Measurements from ENCODE around the gene PTPN7.
"Not testable (repeated sequence)": the region's sequence is repeated elsewhere in the genome, so short reads cannot be mapped to it uniquely, and the experiment has no call there.

PTPN7 gene

GRCh38 chr1:202149566-202149965 is 10.8 kb downstream of the PTPN7 start:
- no peak for DNase-seq

DNA sequence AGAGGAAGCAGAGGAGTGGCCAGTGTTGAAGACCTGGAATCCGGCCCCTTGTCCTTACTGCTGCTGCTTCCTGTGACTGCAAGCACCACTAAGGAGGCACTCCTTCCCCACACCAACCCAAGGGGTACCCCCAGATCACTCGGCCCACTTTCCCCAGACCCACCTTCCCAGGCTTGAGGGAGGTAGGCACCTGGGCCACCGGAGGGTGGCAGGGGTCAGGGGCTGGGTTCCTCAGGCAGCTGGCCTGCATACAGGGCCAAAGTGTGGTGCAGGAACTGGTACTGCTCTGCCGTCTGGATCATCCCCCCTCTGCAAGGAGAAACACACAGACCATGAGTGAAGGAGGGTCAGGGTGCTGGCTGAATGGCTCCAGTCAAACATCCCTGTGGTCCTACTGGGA is 12.0 kb downstream of the PTPN7 start:
- no peak for DNase-seq

DNA sequence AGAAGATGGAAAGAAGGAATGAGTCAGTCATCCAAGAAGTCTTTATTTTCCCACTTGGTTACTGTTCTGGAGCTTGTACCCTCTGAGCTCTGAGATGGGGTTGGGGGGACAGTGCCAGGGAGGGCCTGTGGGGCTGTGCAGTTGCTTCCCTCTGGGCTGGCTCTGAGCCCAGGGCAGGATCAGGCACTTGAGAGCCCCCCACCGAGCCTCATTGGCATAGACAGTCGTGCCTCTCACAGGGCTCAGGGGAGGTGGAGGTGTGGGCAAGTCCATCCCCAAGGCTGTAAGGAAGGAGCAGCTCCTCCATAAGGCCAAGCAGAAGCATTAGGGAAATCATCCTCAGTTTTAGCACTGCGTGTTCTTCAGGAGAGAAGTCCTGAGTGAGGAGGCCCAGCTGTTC is 13.4 kb downstream of the PTPN7 start:
- no peak for DNase-seq

DNA sequence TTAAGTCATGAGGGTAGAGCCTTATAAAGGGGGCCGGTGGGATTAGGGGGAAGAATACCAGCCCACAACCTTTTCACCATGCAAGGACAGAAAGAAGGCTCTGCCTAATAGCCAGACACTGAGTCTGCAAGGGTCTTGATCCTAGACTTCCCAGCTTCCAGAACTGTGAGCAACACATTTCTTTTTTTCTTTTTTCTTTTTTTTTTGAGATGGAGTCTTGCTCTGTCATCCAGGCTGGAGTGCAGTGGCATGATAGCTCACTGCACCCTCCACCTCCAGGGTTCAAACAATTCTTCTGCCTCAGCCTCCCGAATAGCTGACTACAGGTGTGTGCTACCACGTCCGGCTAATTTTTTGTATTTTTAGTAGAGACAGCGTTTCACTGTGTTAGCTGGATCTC is 14.1 kb downstream of the PTPN7 start:
- DNase-seq = no peak

- DNase-seq = not testable (repeated sequence)
These were observed 14.7 kb downstream of the PTPN7 start for GRCh38 chr1:202145744-202146140.

GRCh38 chr1:202145068-202145743 is 15.2 kb downstream of the PTPN7 start:
- peak; percentile 68 for DNase-seq

DNA sequence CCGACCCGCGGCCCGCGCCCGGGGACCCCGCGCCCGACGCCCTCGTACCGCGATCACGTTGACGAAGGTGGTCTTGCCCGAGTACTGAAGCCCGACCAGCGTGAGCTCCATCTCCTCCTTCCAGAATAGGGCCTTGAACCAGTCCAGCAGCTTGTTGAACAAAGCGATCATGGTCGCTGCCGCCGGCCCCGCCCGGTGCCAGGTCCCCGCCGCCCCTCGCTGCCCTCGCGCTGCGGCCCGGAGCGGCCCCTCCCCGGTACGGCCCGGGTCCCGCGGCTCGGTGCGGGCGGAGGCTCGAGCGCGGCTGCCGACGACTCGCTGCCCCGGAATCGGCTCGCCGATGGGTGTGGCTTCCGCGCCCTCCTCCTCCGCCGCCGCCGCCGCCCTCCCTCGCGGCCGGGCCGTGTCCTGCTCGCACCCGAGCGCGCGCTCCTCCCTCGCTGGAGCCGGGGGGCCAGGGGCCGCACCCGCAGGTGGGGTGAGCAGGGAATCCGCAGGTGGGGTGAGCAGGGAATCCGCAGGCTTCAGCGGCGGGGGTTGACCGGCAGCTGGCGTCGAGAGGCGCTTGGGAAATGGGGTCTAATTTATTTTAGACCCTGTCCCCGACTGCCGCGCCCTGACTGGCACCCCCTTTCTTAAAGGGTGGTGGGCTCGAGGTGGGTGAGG is 15.9 kb downstream of the PTPN7 start, which contains the start of gene ARL8A:
TSS of gene ARL8A (minus strand) at position 336 of the 666 bp plus-strand sequence. CDS start at position 171, 165 bp downstream.
- peak; percentile 79 for DNase-seq

DNA sequence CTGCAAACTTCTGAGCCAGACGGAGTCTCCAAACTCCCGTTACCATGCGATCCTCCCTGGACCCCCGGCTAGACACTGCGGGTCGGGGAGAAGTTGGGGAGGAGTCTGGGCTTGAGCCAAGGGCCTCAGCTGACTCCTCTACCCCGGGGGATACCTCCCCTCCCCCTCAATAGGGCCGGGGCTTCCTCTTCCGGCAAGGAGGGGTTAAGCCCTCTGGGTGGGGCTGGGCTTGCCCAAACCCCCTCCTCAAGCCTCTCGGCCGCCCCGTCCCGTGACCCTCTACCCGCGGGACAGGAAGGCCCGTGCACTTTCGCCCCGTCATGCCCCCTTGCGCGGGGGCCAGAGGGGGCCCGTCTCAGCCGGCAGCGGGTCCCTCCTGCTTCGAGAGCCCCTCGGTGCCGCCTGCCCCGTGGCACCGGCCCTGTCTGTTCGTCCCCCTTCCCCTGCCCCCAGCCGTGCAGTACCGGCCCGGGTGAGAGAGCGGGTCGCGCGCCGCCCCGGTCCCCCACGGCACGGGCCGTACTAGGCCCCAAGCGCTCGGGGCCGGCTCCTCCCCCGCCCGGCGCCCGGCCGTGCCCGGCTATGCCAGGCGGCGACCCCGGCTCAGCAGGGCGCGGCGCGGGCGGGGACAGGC is 16.5 kb downstream of the PTPN7 start:
- peak; percentile 46 for DNase-seq

- no peak for DNase-seq
These were observed 17.2 kb downstream of the PTPN7 start for GRCh38 chr1:202143011-202143767.

GRCh38 chr1:202141468-202141867 is 18.9 kb downstream of the PTPN7 start:
- DNase-seq = not testable (repeated sequence)

- no peak for DNase-seq
These were observed 19.6 kb downstream of the PTPN7 start for GRCh38 chr1:202140833-202141232.

- peak; percentile 66 for DNase-seq
These were observed 25.1 kb downstream of the PTPN7 start for GRCh38 chr1:202135221-202135721.

DNA sequence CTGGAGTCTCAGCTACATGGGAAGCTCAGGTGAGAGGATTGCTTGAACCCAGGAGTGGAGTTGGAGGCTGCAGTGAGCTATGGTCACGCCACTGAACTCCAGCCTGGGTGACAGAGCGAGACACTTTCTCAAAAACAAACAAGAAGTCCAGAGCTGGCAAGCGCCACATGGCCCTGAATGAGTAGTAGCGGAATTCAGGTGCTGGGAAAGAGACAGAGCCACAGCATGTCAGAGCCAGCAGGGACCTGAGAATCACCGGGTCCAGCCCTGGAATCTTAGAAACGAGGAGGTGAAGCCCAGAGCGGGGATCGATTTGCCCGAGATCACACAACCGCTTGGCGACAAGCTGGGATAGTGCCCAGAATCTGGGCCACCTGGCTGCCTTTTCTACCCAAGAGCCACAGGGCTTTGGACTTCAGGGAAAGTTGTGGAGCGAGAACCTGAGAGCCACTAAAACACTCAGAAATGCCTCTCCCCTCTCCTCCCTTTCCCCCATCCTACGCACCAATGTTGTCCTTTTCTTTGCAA is 25.7 kb downstream of the PTPN7 start:
- no peak for DNase-seq

DNA sequence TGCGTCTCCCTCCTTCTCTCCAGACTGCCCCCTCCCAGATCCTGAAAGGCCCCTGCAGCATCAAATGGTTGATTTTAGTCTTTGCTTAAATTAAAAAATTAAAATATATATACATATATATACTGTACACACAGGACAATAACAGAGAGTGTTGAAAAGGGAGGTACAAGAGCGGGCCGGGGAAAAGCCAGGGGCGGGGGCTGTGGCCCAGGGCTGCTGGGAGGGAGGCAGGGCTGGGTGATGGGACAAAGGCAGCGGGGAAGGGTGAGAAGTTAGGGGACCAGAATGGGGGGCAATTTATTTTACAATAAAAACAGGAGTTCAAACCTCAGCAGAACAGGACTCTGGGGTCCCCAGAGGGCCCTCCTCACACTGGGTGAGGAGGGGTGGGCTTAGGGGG is 26.4 kb downstream of the PTPN7 start:
- no peak for DNase-seq

DNA sequence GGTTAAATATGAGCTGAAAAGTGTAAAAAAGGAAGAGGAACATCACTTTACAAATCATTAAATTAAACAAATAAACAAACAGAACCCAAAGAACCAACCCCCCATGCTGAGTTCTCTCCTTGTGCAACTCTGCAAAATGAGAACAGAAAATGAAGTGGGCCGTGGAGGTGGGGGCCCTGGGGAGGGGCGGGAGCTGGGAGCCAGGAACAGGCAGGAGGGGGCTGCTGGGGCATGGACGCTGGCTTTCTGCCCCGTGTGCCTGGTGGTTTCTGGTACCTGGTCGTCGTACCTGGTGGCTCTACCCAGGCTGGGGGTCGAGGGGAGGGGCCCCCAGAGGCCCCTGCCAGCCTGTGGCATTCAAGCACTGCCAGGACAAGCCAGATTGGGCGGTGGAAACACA is 26.9 kb downstream of the PTPN7 start:
- DNase-seq = no peak

DNA sequence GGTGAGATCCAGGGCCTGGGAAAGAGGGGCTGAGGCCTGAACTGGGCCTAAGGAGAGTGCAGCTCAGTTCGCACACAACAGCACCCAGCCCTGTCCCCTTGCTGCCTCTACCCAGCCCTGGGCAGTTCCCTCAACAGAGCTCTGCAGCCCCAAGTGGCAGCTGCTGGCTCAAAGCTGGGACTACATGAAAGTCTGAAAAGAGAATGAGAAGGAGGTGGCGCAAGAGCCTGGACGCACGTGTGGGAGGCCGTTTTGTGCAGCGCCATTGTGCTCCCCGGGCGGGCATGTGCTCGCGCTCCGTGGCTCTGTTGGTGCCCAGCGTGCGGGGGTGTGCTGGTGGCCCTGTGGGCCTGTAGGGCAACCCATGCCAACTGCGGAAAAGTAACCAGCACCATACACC is 27.4 kb downstream of the PTPN7 start:
- DNase-seq = no peak

DNA sequence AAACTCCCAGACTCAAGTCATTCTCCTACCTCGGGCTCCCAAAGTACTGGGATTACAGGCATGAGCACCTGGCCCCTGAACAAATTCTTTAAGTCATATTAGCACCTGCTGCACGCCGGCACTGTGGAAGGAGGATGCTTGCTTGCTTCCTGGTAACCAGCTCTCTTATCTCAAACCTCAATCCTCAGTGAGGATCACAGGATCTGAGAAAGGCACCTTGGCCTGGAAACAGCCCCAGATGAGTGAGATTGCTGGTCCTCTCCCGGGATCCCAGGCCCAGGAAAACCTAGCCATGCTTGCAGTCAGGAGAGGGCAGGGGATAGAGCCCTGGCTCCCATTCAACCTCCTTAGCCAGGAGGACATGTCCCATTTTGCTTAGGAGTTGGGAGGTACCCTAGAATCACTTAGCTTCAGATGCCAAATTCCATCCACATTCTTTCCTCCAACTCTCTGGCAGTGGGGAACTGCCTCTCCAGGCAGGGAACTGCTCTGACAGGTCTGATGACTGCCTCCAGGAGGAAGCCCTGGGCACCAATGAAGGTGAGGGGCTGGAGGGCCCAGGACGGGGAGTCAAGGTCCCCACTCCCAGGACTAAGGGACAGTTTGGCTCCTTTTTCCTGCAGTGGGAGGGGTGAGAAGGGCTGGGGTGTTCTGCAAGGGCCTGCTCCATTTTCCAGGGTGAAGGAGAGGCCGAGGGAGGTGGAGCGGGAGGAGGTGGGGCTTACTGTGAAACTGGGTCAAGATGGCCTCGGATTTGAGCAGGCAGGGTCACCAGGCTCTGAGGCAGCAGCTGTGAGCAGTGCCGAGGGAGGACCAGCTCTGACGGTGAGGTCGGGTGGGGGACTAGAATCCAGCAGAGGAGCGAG is 28.2 kb downstream of the PTPN7 start:
- no peak for DNase-seq

- DNase-seq = no peak
These were observed 29.4 kb downstream of the PTPN7 start for GRCh38 chr1:202130816-202131522.

DNA sequence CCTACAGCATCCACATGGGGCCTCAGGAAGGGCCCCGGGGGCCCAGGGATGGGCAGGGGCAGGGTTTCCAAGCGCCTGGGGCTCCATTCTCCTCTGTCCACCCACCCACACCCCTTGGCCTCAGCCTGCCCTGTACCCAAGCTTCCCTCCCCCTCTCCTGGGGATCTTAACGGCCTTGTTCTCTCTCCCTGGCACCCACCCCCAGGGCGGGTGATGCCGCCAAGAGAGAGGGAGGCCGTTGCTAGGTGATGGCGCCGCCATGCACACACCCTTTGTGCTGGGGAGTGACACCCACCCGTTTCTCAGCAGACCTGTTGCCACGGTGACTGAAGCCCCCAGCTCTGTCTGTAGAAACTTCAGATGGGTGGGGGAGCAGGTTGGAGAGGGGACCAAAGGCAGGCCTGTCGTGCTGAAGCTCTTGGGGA is 30.1 kb downstream of the PTPN7 start:
- DNase-seq = no peak

- no peak for DNase-seq
These were observed 30.7 kb downstream of the PTPN7 start for GRCh38 chr1:202129453-202130296.

Data from stimulated activated CD8-positive, alpha-beta memory T cell treated with anti-CD3 and anti-CD28 coated beads, Interleukin-4, amount 100 ng/mL, for 48 hours (primary cell).